Activated CD4-positive, alpha-beta memory T cell treated with anti-CD3 and anti-CD28 coated beads for 36 hours (primary cell): ENCODE measurements around the gene TMOD4. TPM values are rescaled to one million over a fixed set of nuclear protein-coding genes. Genes with fewer than 3 reads are reported as not detected.
A peak's percentile ranks its signal among the peaks of the same experiment; 100 is the strongest.

Source experiments
- CTCF ChIA-PET: fragments of 350-600 bp; sonication (Branson Sonifier 250); formaldehyde crosslinking; loops from one replicate; lab custom pipeline; 2021; ENCODE audit warnings: antibody characterized with exemption, inconsistent platforms; lab: Charles Lee
- POLR2A ChIA-PET: fragments of 350-600 bp; sonication (Branson Sonifier 250); formaldehyde crosslinking; loops from one replicate; lab custom pipeline; 2021; ENCODE audit warnings: antibody characterized with exemption; lab: Charles Lee
- DNase-seq: peaks from one replicate; pipeline ENCODE4 v3.0.0-alpha.2; 2020
- H3K27ac Mint-ChIP-seq: one replicate; pipeline ENCODE4 v1.8.0; 2021; ENCODE audit warnings: mixed read lengths
- H3K27me3 Mint-ChIP-seq: one replicate; pipeline ENCODE4 v1.8.0; 2021; ENCODE audit warnings: mixed read lengths
- H3K36me3 Mint-ChIP-seq: one replicate; pipeline ENCODE4 v1.8.0; 2021; ENCODE audit warnings: mixed read lengths
- H3K4me1 Mint-ChIP-seq: one replicate; pipeline ENCODE4 v1.8.0; 2021; ENCODE audit warnings: low read depth, mixed read lengths
- H3K4me3 Mint-ChIP-seq: one replicate; pipeline ENCODE4 v1.8.0; 2021; ENCODE audit warnings: mild to moderate bottlenecking, mixed read lengths
- H3K9me3 Mint-ChIP-seq: one replicate; pipeline ENCODE4 v1.8.0; 2021; ENCODE audit warnings: mixed read lengths
- intact Hi-C: fragments of 100-400 bp; cut with micrococcal nuclease; formaldehyde crosslinking; loops from one replicate; pipeline ENCODE4 v1.15.1; 2023
- total RNA-seq, 2 experiments: library from RNA; stranded (reverse); gene quantifications; one replicate each; pipeline ENCODE4 v1.2.3, GENCODE V29; 2021

Gene TMOD4
- total RNA-seq, 2 experiments from 2014 or later, result 1.7 to 2.7 TPM

GRCh38 chr1:151158326-151158725, 17.5 kb downstream of the TMOD4 start:
- H3K36me3 Mint-ChIP-seq, result peaks cover 35% of the 10 kb centered on the region
- peak overlapping the region; percentile 97 for H3K4me3 Mint-ChIP-seq
- peak; percentile 84 for DNase-seq
- ChIA-PET POLR2A (interaction anchor here (0.6 to 2.5 kb wide), 6 partner anchors 26 to 596 kb away, joined by 4 to 10 read pairs (median 5); partner anchors contain the start of genes C1orf56, PSMD4 and VPS72), CTCF (interaction anchor here (1.3 to 9.8 kb wide), 6 partner anchors 22 to 152 kb away, joined by 3 to 298 read pairs (median 5); partner anchors contain the start of gene MINDY1)
- H3K27ac Mint-ChIP-seq, result peak overlapping the region; percentile 97
- peaks cover 48% of the 10 kb centered on the region for H3K4me1 Mint-ChIP-seq
- intact Hi-C loops, result loop anchor here (5.0 kb wide), 2 partner anchors 39 to 546 kb away; partner anchors contain the start of gene PIP5K1A
- H3K27me3 Mint-ChIP-seq, result no peaks in the 10 kb centered on the region
- no peaks in the 10 kb centered on the region for H3K9me3 Mint-ChIP-seq

GRCh38 chr1:151157067-151157531, 18.7 kb downstream of the TMOD4 start:
- no peaks in the 10 kb centered on the region for H3K27me3 Mint-ChIP-seq
- peak overlapping the region; percentile 97 for H3K27ac Mint-ChIP-seq
- intact Hi-C loops, result loop anchor here (1.0 to 5.0 kb wide), 6 partner anchors 8 to 596 kb away; partner anchors contain the start of genes CDC42SE1, LYSMD1, PIP5K1A and PRUNE1
- CTCF ChIA-PET, result interaction anchor here (0.6 to 9.8 kb wide), 32 partner anchors 8 to 192 kb away, joined by 3 to 298 read pairs (median 5); partner anchors contain the start of genes C1orf56, CDC42SE1, GABPB2 and MINDY1
- peaks cover 35% of the 10 kb centered on the region for H3K36me3 Mint-ChIP-seq
- peaks cover 44% of the 10 kb centered on the region for H3K4me1 Mint-ChIP-seq
- H3K9me3 Mint-ChIP-seq, result no peaks in the 10 kb centered on the region
- H3K4me3 Mint-ChIP-seq, result peak overlapping the region; percentile 97
- POLR2A ChIA-PET, result interaction anchor here (0.6 to 2.5 kb wide), 14 partner anchors 9 to 793 kb away, joined by 3 to 18 read pairs (median 4); partner anchors contain the start of genes C1orf56, CDC42SE1, LYSMD1 and PSMD4
- DNase-seq, result peak; percentile 86

GRCh38 chr1:151156515-151156819, 19.3 kb downstream of the TMOD4 start, which contains the start of gene TNFAIP8L2:
TNFAIP8L2 (plus strand) TSS chr1:151156649; CDS start chr1:151158698, 2,049 bp downstream.
- DNase-seq, result peak; percentile 91
- ChIA-PET CTCF (interaction anchor here (0.6 to 9.8 kb wide), 30 partner anchors 8 to 192 kb away, joined by 3 to 298 read pairs (median 5); partner anchors contain the start of genes C1orf56, CDC42SE1, GABPB2 and MINDY1), POLR2A (interaction anchor here (0.7 to 2.5 kb wide), 12 partner anchors 9 to 793 kb away, joined by 3 to 18 read pairs (median 4); partner anchors contain the start of genes CDC42SE1, LYSMD1, PSMD4 and RPRD2)
- H3K9me3 Mint-ChIP-seq, result no peaks in the 10 kb centered on the region
- peak within 1 kb of the TSS; percentile 97 for H3K27ac Mint-ChIP-seq
- H3K4me1 Mint-ChIP-seq, result peaks cover 38% of the 10 kb centered on the region
- peak within 1 kb of the TSS; percentile 97 for H3K4me3 Mint-ChIP-seq
- intact Hi-C loops, result loop anchor here (1.0 to 5.0 kb wide), 8 partner anchors 41 to 596 kb away; partner anchors contain the start of genes CDC42SE1, PIP5K1A and PRUNE1
- no peaks in the 10 kb centered on the region for H3K27me3 Mint-ChIP-seq
- peaks cover 31% of the 10 kb centered on the region for H3K36me3 Mint-ChIP-seq

- peak overlapping the region; percentile 77 for H3K4me3 Mint-ChIP-seq
- intact Hi-C loops, result no loop called here
- no peaks in the 10 kb centered on the region for H3K27me3 Mint-ChIP-seq
- CTCF ChIA-PET, result interaction anchor here (0.6 to 1.9 kb wide), 2 partner anchors 48 to 62 kb away, joined by 4 to 6 read pairs; no protein-coding TSS in a partner anchor
- no peaks in the 10 kb centered on the region for H3K9me3 Mint-ChIP-seq
- POLR2A ChIA-PET, result interaction anchor here (1.4 kb wide), 1 partner anchor 9 kb away, joined by 3 read pairs; the partner anchor contains the start of gene TNFAIP8L2
- no peak for DNase-seq
- H3K27ac Mint-ChIP-seq, result no peak overlapping the region
- H3K36me3 Mint-ChIP-seq, result no peaks in the 10 kb centered on the region
- peaks cover 6% of the 10 kb centered on the region for H3K4me1 Mint-ChIP-seq
Observed at GRCh38 chr1:151147665-151148064, 28.1 kb downstream of the TMOD4 start.

- no peaks in the 10 kb centered on the region for H3K27me3 Mint-ChIP-seq
- no peaks in the 10 kb centered on the region for H3K36me3 Mint-ChIP-seq
- no peak for DNase-seq
- H3K9me3 Mint-ChIP-seq, result no peaks in the 10 kb centered on the region
- ChIA-PET CTCF (interaction anchor here (0.6 to 1.0 kb wide), 3 partner anchors 8 to 47 kb away, joined by 3 to 6 read pairs (median 6); partner anchors contain the start of gene TNFAIP8L2), POLR2A (interaction anchor here (1.2 to 1.4 kb wide), 2 partner anchors 10 to 16 kb away, joined by 3 to 4 read pairs; partner anchors contain the start of gene TNFAIP8L2)
- H3K4me3 Mint-ChIP-seq, result peak overlapping the region; percentile 77
- peak overlapping the region; percentile 1 for H3K27ac Mint-ChIP-seq
- intact Hi-C loops, result no loop called here
- H3K4me1 Mint-ChIP-seq, result peaks cover 6% of the 10 kb centered on the region
Observed at GRCh38 chr1:151147132-151147503, 28.7 kb downstream of the TMOD4 start.

- peak within 1 kb of the TSS; percentile 1 for H3K27ac Mint-ChIP-seq
- no peaks in the 10 kb centered on the region for H3K9me3 Mint-ChIP-seq
- peaks cover 6% of the 10 kb centered on the region for H3K4me1 Mint-ChIP-seq
- POLR2A ChIA-PET, result interaction anchor here (1.2 to 1.4 kb wide), 2 partner anchors 10 to 15 kb away, joined by 3 to 4 read pairs; partner anchors contain the start of gene TNFAIP8L2
- no peaks in the 10 kb centered on the region for H3K36me3 Mint-ChIP-seq
- DNase-seq, result peak; percentile 92
- H3K4me3 Mint-ChIP-seq, result peak within 1 kb of the TSS; percentile 77
- H3K27me3 Mint-ChIP-seq, result no peaks in the 10 kb centered on the region
- CTCF ChIA-PET, result interaction anchor here (0.6 to 1.0 kb wide), 3 partner anchors 9 to 47 kb away, joined by 3 to 6 read pairs (median 6); partner anchors contain the start of gene TNFAIP8L2
- intact Hi-C loops, result no loop called here
Observed at GRCh38 chr1:151146412-151147131, 29.2 kb downstream of the TMOD4 start, which contains the start of gene SEMA6C. SEMA6C (minus strand) TSS chr1:151146631; CDS start chr1:151142621, 4,010 bp downstream.

GRCh38 chr1:151146072-151146411, 29.7 kb downstream of the TMOD4 start:
- peaks cover 6% of the 10 kb centered on the region for H3K4me1 Mint-ChIP-seq
- no peaks in the 10 kb centered on the region for H3K9me3 Mint-ChIP-seq
- H3K27ac Mint-ChIP-seq, result no peak overlapping the region
- ChIA-PET CTCF (no interaction called here), POLR2A (interaction anchor here (1.2 kb wide), 1 partner anchor 15 kb away, joined by 4 read pairs; no protein-coding TSS in a partner anchor)
- H3K27me3 Mint-ChIP-seq, result no peaks in the 10 kb centered on the region
- intact Hi-C loops, result no loop called here
- H3K36me3 Mint-ChIP-seq, result no peaks in the 10 kb centered on the region
- H3K4me3 Mint-ChIP-seq, result peak overlapping the region; percentile 77
- no peak for DNase-seq

GRCh38 chr1:151145304-151146071, 30.3 kb downstream of the TMOD4 start:
- Mint-ChIP-seq H3K9me3 (no peaks in the 10 kb centered on the region), H3K27me3 (no peaks in the 10 kb centered on the region), H3K27ac (no peak overlapping the region), H3K4me3 (peak overlapping the region; percentile 77), H3K36me3 (no peaks in the 10 kb centered on the region), H3K4me1 (peaks cover 6% of the 10 kb centered on the region)
- peak; percentile 42 for DNase-seq
- ChIA-PET CTCF (interaction anchor here (0.8 to 2.4 kb wide), 3 partner anchors 10 to 120 kb away, joined by 3 to 13 read pairs (median 7); no protein-coding TSS in a partner anchor), POLR2A (interaction anchor here (1.1 kb wide), 1 partner anchor 21 kb away, joined by 3 read pairs; no protein-coding TSS in a partner anchor)
- intact Hi-C loops, result no loop called here

GRCh38 chr1:151144474-151145303, 31.1 kb downstream of the TMOD4 start:
- Mint-ChIP-seq H3K4me3 (no peak overlapping the region), H3K9me3 (no peaks in the 10 kb centered on the region), H3K27me3 (no peaks in the 10 kb centered on the region), H3K27ac (no peak overlapping the region), H3K36me3 (no peaks in the 10 kb centered on the region), H3K4me1 (peaks cover 6% of the 10 kb centered on the region)
- intact Hi-C loops, result no loop called here
- CTCF ChIA-PET, result interaction anchor here (0.8 to 2.4 kb wide), 3 partner anchors 11 to 120 kb away, joined by 3 to 13 read pairs (median 7); no protein-coding TSS in a partner anchor
- POLR2A ChIA-PET, result interaction anchor here (1.1 kb wide), 1 partner anchor 22 kb away, joined by 3 read pairs; no protein-coding TSS in a partner anchor
- no peak for DNase-seq

- ChIA-PET CTCF (interaction anchor here (0.9 to 2.4 kb wide), 3 partner anchors 11 to 44 kb away, joined by 5 to 13 read pairs (median 5); partner anchors contain the start of gene TNFAIP8L2), POLR2A (no interaction called here)
- no peak overlapping the region for H3K4me3 Mint-ChIP-seq
- intact Hi-C loops, result no loop called here
- no peaks in the 10 kb centered on the region for H3K36me3 Mint-ChIP-seq
- no peaks in the 10 kb centered on the region for H3K9me3 Mint-ChIP-seq
- H3K4me1 Mint-ChIP-seq, result peaks cover 6% of the 10 kb centered on the region
- H3K27ac Mint-ChIP-seq, result no peak overlapping the region
- H3K27me3 Mint-ChIP-seq, result no peaks in the 10 kb centered on the region
- DNase-seq, result no peak
Observed at GRCh38 chr1:151143986-151144385, 31.8 kb downstream of the TMOD4 start.
